ENCODE data around the gene CST8. TPM values are rescaled to one million over a fixed set of nuclear protein-coding genes. Genes with fewer than 3 reads are reported as not detected.
"Not testable (repeated sequence)": the region's sequence is repeated elsewhere in the genome, so short reads cannot be mapped to it uniquely, and the experiment has no call there.

The CST8 gene
- total RNA-seq, 1 donor from 2014 or later = not detected

DNA sequence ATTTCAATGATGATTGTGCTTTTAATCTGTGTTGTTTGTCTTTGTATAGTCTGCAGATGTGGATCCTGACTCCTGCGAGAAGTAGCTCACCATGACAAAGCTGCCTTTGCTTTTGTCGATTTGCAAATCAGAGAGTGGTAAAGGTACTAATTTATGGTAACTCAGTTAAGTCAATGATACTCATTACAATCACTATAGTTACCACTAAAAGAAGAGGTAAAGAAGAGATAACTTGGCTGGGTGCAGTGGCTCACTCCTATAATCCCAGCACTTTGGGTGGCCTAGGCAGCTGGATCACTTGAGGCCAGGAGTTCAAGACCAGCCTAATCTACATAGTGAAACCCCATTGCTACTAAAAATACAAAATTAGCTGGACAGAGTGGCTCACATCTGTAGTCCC is 17.6 kb upstream of the CST8 start:
- not testable (repeated sequence) for H3K9me3 ChIP-seq (ENCODE audit: control insufficient read depth in 3 of 3, low read length in 3 of 3); H3K9ac ChIP-seq (ENCODE audit: low read depth in 1 of 3, low read length in 3 of 3); H3K4me3 ChIP-seq (ENCODE audit: low read length in 3 of 3); H3K4me1 ChIP-seq (ENCODE audit: control insufficient read depth in 3 of 3, insufficient read depth in 3 of 3, low read length in 3 of 3); H3K36me3 ChIP-seq (ENCODE audit: control insufficient read depth in 3 of 3, insufficient read depth in 3 of 3, low read length in 3 of 3); H3K27me3 ChIP-seq (ENCODE audit: control insufficient read depth in 3 of 3, insufficient read depth in 3 of 3, low read length in 3 of 3); H3K27ac ChIP-seq (ENCODE audit: low read depth, low read length)

- Histone ChIP-seq H3K4me3 (ENCODE audit: low read length in 3 of 3) (no peak overlapping the region), H3K4me1 (ENCODE audit: control insufficient read depth in 3 of 3, insufficient read depth in 3 of 3, low read length in 3 of 3) (no peaks in the 10 kb centered on the region), H3K9ac (ENCODE audit: low read depth in 1 of 3, low read length in 3 of 3) (no peak overlapping the region), H3K9me3 (ENCODE audit: control insufficient read depth in 3 of 3, low read length in 3 of 3) (no peaks in the 10 kb centered on the region), H3K27ac (ENCODE audit: low read depth, low read length) (no peak overlapping the region), H3K27me3 (ENCODE audit: control insufficient read depth in 3 of 3, insufficient read depth in 3 of 3, low read length in 3 of 3) (no peaks in the 10 kb centered on the region), H3K36me3 (ENCODE audit: control insufficient read depth in 3 of 3, insufficient read depth in 3 of 3, low read length in 3 of 3) (no peaks in the 10 kb centered on the region)
These were observed 15.5 kb upstream of the CST8 start for GRCh38 chr20:23475395-23475794.

GRCh38 chr20:23476015-23476754 is 14.7 kb upstream of the CST8 start:
- H3K36me3 ChIP-seq (ENCODE audit: control insufficient read depth in 3 of 3, insufficient read depth in 3 of 3, low read length in 3 of 3) = no peaks in the 10 kb centered on the region
- H3K27ac ChIP-seq (ENCODE audit: low read depth, low read length) = no peak overlapping the region
- H3K9ac ChIP-seq (ENCODE audit: low read depth in 1 of 3, low read length in 3 of 3) = no peak overlapping the region
- no peaks in the 10 kb centered on the region for H3K9me3 ChIP-seq (ENCODE audit: control insufficient read depth in 3 of 3, low read length in 3 of 3)
- H3K4me1 ChIP-seq (ENCODE audit: control insufficient read depth in 3 of 3, insufficient read depth in 3 of 3, low read length in 3 of 3) = no peaks in the 10 kb centered on the region
- H3K4me3 ChIP-seq (ENCODE audit: low read length in 3 of 3) = no peak overlapping the region
- H3K27me3 ChIP-seq (ENCODE audit: control insufficient read depth in 3 of 3, insufficient read depth in 3 of 3, low read length in 3 of 3) = no peaks in the 10 kb centered on the region

- Histone ChIP-seq H3K27me3 (ENCODE audit: control insufficient read depth in 3 of 3, insufficient read depth in 3 of 3, low read length in 3 of 3) (no peaks in the 10 kb centered on the region), H3K9me3 (ENCODE audit: control insufficient read depth in 3 of 3, low read length in 3 of 3) (no peaks in the 10 kb centered on the region), H3K4me1 (ENCODE audit: control insufficient read depth in 3 of 3, insufficient read depth in 3 of 3, low read length in 3 of 3) (no peaks in the 10 kb centered on the region), H3K4me3 (ENCODE audit: low read length in 3 of 3) (no peak overlapping the region), H3K9ac (ENCODE audit: low read depth in 1 of 3, low read length in 3 of 3) (no peak overlapping the region), H3K27ac (ENCODE audit: low read depth, low read length) (no peak overlapping the region), H3K36me3 (ENCODE audit: control insufficient read depth in 3 of 3, insufficient read depth in 3 of 3, low read length in 3 of 3) (no peaks in the 10 kb centered on the region)
These were observed 13.7 kb upstream of the CST8 start for GRCh38 chr20:23477223-23477622.

DNA sequence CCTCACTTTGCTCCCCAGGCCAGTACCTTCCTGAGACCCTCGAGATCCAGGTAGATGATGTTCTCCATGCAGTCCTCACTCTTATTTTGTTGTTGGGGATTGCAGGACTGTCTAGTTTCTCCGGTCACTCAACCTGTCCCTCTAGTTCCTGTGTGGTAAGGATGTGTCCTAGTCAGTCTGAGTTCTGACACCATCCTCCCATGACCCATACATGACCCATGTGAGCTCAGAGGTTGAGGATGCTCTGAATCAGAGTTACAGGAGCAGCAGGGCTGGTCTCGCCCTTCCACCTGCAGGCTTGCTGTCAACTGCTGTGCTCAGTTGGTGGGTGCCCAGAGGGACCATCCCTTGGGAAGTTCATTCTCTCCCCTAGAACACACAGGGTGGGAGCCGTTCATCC is 11.9 kb upstream of the CST8 start:
- H3K4me3 ChIP-seq (ENCODE audit: low read length in 3 of 3) = no peak overlapping the region
- no peaks in the 10 kb centered on the region for H3K9me3 ChIP-seq (ENCODE audit: control insufficient read depth in 3 of 3, low read length in 3 of 3)
- no peaks in the 10 kb centered on the region for H3K4me1 ChIP-seq (ENCODE audit: control insufficient read depth in 3 of 3, insufficient read depth in 3 of 3, low read length in 3 of 3)
- no peaks in the 10 kb centered on the region for H3K36me3 ChIP-seq (ENCODE audit: control insufficient read depth in 3 of 3, insufficient read depth in 3 of 3, low read length in 3 of 3)
- H3K27me3 ChIP-seq (ENCODE audit: control insufficient read depth in 3 of 3, insufficient read depth in 3 of 3, low read length in 3 of 3) = no peaks in the 10 kb centered on the region
- H3K27ac ChIP-seq (ENCODE audit: low read depth, low read length) = no peak overlapping the region
- no peak overlapping the region for H3K9ac ChIP-seq (ENCODE audit: low read depth in 1 of 3, low read length in 3 of 3)

- Histone ChIP-seq H3K9me3 (ENCODE audit: control insufficient read depth in 3 of 3, low read length in 3 of 3) (no peaks in the 10 kb centered on the region), H3K4me3 (ENCODE audit: low read length in 3 of 3) (no peak overlapping the region), H3K27ac (ENCODE audit: low read depth, low read length) (no peak overlapping the region), H3K27me3 (ENCODE audit: control insufficient read depth in 3 of 3, insufficient read depth in 3 of 3, low read length in 3 of 3) (no peaks in the 10 kb centered on the region), H3K4me1 (ENCODE audit: control insufficient read depth in 3 of 3, insufficient read depth in 3 of 3, low read length in 3 of 3) (no peaks in the 10 kb centered on the region), H3K9ac (ENCODE audit: low read depth in 1 of 3, low read length in 3 of 3) (no peak overlapping the region), H3K36me3 (ENCODE audit: control insufficient read depth in 3 of 3, insufficient read depth in 3 of 3, low read length in 3 of 3) (no peaks in the 10 kb centered on the region)
These were observed 8.8 kb upstream of the CST8 start for GRCh38 chr20:23482138-23482537.

- H3K4me3 ChIP-seq (ENCODE audit: low read length in 3 of 3) = no peak overlapping the region
- H3K36me3 ChIP-seq (ENCODE audit: control insufficient read depth in 3 of 3, insufficient read depth in 3 of 3, low read length in 3 of 3) = no peaks in the 10 kb centered on the region
- peaks cover 0 to 2% (median 0%) of the 10 kb centered on the region in 3 donors for H3K9me3 ChIP-seq (ENCODE audit: control insufficient read depth in 3 of 3, low read length in 3 of 3)
- H3K27ac ChIP-seq (ENCODE audit: low read depth, low read length) = no peak overlapping the region
- H3K9ac ChIP-seq (ENCODE audit: low read depth in 1 of 3, low read length in 3 of 3) = no peak overlapping the region
- no peaks in the 10 kb centered on the region for H3K4me1 ChIP-seq (ENCODE audit: control insufficient read depth in 3 of 3, insufficient read depth in 3 of 3, low read length in 3 of 3)
- H3K27me3 ChIP-seq (ENCODE audit: control insufficient read depth in 3 of 3, insufficient read depth in 3 of 3, low read length in 3 of 3) = no peaks in the 10 kb centered on the region
These were observed 6.8 kb upstream of the CST8 start for GRCh38 chr20:23484081-23484480.

GRCh38 chr20:23488470-23488869 is 2.4 kb upstream of the CST8 start:
- no peak overlapping the region for H3K4me3 ChIP-seq (ENCODE audit: low read length in 3 of 3)
- H3K4me1 ChIP-seq (ENCODE audit: control insufficient read depth in 3 of 3, insufficient read depth in 3 of 3, low read length in 3 of 3) = no peaks in the 10 kb centered on the region
- H3K27ac ChIP-seq (ENCODE audit: low read depth, low read length) = no peak overlapping the region
- H3K9me3 ChIP-seq (ENCODE audit: control insufficient read depth in 3 of 3, low read length in 3 of 3) = peaks cover 0 to 2% (median 0%) of the 10 kb centered on the region in 3 donors
- H3K36me3 ChIP-seq (ENCODE audit: control insufficient read depth in 3 of 3, insufficient read depth in 3 of 3, low read length in 3 of 3) = no peaks in the 10 kb centered on the region
- H3K9ac ChIP-seq (ENCODE audit: low read depth in 1 of 3, low read length in 3 of 3) = no peak overlapping the region
- no peaks in the 10 kb centered on the region for H3K27me3 ChIP-seq (ENCODE audit: control insufficient read depth in 3 of 3, insufficient read depth in 3 of 3, low read length in 3 of 3)

- no peak overlapping the region for H3K4me3 ChIP-seq (ENCODE audit: low read length in 3 of 3)
- H3K9me3 ChIP-seq (ENCODE audit: control insufficient read depth in 3 of 3, low read length in 3 of 3) = peaks cover 0 to 2% (median 0%) of the 10 kb centered on the region in 3 donors
- no peaks in the 10 kb centered on the region for H3K36me3 ChIP-seq (ENCODE audit: control insufficient read depth in 3 of 3, insufficient read depth in 3 of 3, low read length in 3 of 3)
- H3K9ac ChIP-seq (ENCODE audit: low read depth in 1 of 3, low read length in 3 of 3) = no peak overlapping the region
- no peaks in the 10 kb centered on the region for H3K4me1 ChIP-seq (ENCODE audit: control insufficient read depth in 3 of 3, insufficient read depth in 3 of 3, low read length in 3 of 3)
- no peaks in the 10 kb centered on the region for H3K27me3 ChIP-seq (ENCODE audit: control insufficient read depth in 3 of 3, insufficient read depth in 3 of 3, low read length in 3 of 3)
- no peak overlapping the region for H3K27ac ChIP-seq (ENCODE audit: low read depth, low read length)
These were observed 1.9 kb upstream of the CST8 start for GRCh38 chr20:23488996-23489395.

GRCh38 chr20:23492292-23492691 is 1.4 kb downstream of the CST8 start:
- Histone ChIP-seq H3K4me3 (ENCODE audit: low read length in 3 of 3) (no peak overlapping the region), H3K36me3 (ENCODE audit: control insufficient read depth in 3 of 3, insufficient read depth in 3 of 3, low read length in 3 of 3) (no peaks in the 10 kb centered on the region)

More at GRCh38 chr20:23492292-23492691, 1.4 kb downstream of the CST8 start:
- no peak overlapping the region for H3K27ac ChIP-seq (ENCODE audit: low read depth, low read length)
- peaks cover 0 to 2% (median 0%) of the 10 kb centered on the region in 3 donors for H3K9me3 ChIP-seq (ENCODE audit: control insufficient read depth in 3 of 3, low read length in 3 of 3)
- no peaks in the 10 kb centered on the region for H3K4me1 ChIP-seq (ENCODE audit: control insufficient read depth in 3 of 3, insufficient read depth in 3 of 3, low read length in 3 of 3)
- H3K27me3 ChIP-seq (ENCODE audit: control insufficient read depth in 3 of 3, insufficient read depth in 3 of 3, low read length in 3 of 3) = no peaks in the 10 kb centered on the region
- H3K9ac ChIP-seq (ENCODE audit: low read depth in 1 of 3, low read length in 3 of 3) = no peak overlapping the region
